Ureter (tissue), 1 donor: ENCODE measurements around the gene DAB2IP. TPM values are rescaled to one million over a fixed set of nuclear protein-coding genes. Genes with fewer than 3 reads are reported as not detected.
A peak's percentile ranks its signal among the peaks of the same experiment; 100 is the strongest.
"Not testable (repeated sequence)": the region's sequence is repeated elsewhere in the genome, so short reads cannot be mapped to it uniquely, and the experiment has no call there.

Source experiments
- DNase-seq: peaks from one replicate; pipeline ENCODE4 v3.0.0-alpha.2; 2020; ENCODE audit warnings: low spot score
- total RNA-seq: library from RNA; stranded (reverse); gene quantifications from one replicate; pipeline ENCODE4 v1.2.4, GENCODE V29; 2023
- donor health status: DM: yes; HTN: yes; CAD: no.

DAB2IP gene
- total RNA-seq, 1 donor from 2014 or later: 103 TPM

DNA sequence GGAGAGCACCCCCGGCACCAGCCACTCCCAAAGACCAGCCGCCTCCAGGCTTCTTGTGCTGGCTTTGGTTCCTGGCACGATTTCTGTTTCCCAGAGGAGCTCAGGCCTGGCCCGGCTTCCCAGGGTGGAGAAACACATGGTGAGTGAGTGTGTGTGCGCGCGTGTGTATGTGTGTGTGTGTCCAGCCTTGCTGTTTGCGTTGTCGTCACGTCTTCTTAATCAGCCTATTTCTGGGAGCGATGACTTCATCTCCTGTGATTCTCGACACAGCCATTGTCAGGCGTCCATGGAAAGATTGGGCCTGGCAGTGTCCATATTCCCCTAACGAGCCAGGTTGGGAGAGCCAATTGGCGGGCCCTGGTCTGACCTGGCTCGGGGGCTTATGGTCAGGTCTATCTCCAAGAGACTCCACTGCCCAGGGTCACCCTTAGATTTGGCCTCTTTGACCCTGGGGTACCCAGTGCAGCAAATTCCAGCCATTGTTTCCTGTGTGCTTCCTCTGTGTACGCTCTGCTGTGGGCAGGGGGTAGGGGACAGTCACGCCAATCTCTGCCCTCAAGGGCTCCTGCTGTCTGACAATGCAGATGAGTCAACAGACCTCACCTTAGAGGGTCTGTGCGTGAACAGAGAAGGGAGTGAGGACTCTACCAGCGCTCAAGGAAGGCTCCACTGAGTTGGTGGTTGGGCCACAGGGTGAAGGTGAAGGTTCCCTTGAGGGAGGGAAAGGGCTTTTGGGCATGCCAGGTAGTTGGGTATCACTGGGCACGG, 73.8 kb downstream of the DAB2IP start:
- peak; percentile 92 for DNase-seq

DNA sequence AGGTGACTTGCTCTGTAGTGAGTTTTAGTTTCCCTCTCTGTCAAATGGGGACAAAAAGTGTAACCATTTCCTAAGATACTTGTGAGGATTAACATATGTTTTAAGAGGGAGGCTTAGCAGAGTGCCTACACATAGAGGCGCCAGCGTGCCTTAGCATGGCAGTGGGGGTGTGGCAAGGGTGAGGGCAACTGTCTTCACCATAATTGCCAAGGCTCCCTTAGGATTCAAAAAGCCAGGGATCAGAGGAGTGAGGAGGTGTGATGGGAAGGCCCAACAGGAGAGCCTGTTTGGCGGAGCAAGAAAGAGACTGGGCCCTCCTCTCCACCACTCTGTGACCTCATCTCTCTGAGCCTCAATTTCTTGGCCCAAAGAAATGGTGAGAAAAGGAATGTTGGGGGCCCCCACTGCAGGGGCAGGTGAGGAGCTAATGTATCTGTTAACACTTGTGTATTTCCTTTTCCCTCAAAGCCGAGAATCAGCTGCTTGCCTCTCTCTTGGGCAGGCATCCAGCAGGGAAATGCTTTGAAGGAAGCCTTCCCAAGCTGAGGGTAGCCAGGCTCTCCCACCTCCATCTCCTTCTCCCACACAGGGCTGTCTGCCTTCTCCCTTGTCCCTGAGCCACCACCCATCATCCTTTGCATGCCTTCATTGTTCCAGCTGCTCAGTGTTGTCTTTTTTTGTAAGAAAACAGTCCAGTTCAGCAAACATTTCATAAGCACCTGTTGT, 76.0 kb downstream of the DAB2IP start:
- DNase-seq: no peak

DNA sequence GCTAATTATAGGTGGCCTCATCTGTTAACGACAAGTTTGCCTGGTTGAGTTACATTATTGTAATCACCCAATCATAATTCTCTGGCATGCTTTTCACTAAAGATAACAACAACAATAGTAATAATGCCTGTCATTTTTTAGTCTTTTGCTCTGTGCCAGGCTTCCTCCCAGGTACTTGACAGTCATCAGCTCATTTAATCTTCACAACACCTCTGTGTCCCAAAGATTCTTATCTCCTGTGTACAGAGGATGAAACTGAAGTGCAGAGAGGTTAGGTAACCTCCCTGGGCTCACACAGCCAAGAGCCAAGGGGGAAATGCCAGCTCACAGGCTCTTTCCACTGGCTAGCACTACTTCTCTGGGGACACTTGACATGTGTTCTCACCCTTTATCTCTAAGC, 77.5 kb downstream of the DAB2IP start:
- DNase-seq: no peak

DNA sequence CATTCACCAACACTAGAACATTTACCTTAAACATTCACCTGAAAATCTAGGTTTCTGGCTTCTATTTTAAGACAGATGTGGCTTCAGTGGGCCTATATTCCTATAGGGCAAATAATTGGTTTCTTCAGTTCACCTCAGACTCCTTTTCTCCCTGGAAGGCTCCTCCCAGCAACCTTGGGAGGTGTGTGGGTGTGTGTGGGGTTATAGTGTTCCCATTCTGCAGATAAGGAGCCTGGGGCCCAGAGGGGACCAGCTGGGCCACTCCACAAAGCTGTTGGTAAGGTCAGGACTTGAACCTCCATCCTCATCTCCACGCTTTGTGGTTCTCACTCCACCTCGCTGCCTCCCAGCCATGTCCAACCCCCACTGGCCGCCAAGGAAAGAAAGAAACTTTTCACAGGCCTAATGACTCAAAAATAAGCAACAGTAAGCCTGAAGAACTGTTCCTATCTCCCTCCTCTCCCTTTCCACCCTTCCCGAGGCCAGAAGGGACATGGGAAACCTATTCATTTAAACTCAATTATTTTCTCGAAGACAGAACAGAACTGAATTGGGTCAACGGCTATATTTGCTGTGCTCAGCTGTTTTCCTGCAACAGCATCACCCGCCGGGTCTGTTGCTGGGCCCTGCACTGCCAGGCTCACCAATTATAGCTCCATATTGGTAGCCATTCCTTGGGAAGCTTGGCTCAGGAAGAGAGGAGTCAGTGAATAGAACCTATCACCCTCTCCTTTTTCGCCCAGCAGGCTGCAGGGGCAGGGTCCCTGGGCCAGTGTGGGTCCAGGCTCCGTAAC, 78.5 kb downstream of the DAB2IP start:
- no peak for DNase-seq

DNA sequence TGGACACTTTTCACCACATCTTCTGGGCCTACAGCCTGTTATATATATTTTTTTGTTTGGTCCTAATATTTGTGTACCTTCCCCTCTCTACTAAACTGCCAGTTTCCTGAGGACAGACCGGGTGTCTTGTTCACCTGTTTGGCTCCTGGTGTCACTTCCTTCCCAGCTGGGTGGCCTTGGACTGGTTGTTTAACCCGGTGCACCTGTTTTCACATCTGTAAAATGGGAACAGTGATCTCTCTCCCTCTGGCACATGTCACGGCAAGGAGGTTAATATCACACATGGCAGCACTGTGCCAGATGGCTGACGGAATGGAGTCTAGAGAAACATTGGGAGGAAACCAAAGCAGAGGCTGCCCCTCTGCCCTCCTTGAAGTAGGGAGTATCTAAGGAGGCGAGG, 79.7 kb downstream of the DAB2IP start:
- no peak for DNase-seq

DNA sequence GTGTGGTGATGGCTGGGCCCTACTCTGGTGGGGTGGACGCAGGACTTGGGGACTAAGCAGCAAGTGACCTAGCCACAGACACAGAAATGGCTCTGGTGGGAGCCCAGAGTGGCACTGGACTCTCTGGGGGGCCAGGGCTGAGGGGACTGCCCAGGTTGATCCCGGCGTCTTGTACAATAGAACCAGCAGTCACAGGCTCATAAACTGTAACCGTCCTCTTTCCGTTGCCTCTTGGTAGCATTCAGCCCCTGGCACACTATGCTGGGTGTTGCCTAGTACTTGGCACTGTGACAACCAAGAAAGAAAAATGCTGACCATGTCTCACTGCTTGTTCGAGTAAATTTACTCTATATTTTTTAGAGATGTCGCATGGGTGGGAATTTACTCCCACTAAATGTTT, 80.5 kb downstream of the DAB2IP start:
- DNase-seq: no peak

DNA sequence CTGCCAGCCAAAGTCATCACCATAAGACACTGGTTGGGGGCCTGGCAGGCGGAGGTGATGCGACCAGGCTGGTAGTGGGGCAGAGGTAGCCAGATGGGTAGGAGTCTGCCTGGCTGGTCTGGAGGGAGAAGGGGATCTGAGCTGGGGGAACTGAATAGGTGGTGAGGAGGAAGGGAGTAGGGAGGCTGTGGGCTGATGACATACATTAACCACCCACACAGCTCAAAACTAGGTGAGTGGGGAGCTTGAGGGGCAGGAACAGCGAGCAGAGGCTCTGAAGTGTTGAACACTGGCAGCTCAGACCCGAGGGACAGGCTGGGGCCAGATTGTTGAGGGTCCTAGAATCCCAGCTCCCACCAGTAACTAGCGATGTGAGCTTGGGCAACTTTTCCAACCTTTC, 81.0 kb downstream of the DAB2IP start:
- DNase-seq: no peak

DNA sequence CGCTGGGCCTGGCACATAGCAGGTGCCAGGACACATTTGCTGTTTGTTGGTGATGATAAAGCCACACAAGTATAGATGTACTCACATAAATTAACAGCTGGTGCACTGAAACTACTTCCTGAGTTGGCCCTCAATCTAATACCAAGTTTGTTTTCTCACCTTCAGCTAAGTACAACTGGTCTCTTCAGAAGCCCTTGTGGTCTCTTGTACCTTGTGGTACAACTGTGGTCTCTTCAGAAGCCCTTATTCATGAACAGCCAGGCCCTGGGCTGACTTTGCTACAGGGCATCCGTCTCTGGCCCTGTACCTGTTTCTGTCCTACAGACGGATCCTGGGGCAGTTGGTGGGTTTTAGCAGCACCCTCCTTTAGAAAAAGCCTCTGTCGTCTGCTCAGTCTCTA, 81.5 kb downstream of the DAB2IP start:
- DNase-seq: no peak

DNA sequence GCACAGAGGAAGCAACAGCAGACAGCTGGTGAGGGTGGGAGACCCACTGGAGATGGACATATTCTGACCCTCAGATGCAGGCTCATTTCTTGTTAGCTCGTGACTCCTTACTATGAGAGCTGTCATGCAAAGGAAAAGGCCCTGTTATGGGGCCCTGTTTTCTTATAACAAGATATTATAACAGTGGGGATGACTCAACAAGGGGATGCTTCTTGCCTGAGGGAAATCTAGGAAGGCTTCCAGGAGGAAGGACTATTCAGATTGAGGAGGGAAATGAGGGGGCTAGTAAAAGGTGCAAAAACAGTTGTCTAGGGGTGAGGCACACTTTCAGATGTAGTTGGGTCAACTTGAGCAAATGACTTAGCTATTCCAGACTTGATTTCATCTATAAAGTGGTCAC, 83.0 kb downstream of the DAB2IP start:
- DNase-seq: no peak

DNA sequence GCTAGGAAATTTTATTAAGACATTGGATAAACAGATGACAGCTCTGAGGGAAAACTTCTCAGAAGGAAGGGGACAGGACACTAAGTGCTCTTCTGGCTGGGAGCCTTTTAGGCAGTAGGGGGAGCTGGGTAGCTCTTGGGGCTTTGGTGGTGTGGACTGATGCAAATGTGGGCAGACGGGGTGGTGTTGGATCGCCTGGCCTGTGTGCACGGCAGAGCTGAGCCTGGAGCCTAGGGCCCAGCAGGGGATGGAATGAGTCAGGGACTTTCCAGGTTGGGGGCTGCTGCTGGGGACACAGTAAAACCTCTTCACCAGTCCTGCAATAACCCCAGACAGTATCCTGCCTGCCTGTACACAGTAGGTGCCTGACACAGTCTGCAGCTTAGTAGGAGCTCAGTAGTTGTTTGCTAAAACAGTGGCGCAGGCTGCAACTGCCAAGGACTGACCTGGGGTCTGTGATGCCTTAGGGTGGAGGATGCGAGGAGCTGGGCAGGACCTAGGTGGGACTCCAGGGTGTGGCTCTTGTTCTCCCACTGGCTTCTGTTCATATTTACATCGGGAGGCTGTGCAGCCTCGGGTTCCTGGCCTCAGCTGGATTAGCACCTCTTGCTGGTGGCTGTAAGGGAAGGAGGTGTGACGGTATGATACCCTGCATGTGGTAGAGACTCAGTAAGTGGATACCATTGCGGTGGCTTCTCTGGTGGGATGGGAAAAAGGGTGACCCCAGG, 83.8 kb downstream of the DAB2IP start:
- DNase-seq: no peak

DNA sequence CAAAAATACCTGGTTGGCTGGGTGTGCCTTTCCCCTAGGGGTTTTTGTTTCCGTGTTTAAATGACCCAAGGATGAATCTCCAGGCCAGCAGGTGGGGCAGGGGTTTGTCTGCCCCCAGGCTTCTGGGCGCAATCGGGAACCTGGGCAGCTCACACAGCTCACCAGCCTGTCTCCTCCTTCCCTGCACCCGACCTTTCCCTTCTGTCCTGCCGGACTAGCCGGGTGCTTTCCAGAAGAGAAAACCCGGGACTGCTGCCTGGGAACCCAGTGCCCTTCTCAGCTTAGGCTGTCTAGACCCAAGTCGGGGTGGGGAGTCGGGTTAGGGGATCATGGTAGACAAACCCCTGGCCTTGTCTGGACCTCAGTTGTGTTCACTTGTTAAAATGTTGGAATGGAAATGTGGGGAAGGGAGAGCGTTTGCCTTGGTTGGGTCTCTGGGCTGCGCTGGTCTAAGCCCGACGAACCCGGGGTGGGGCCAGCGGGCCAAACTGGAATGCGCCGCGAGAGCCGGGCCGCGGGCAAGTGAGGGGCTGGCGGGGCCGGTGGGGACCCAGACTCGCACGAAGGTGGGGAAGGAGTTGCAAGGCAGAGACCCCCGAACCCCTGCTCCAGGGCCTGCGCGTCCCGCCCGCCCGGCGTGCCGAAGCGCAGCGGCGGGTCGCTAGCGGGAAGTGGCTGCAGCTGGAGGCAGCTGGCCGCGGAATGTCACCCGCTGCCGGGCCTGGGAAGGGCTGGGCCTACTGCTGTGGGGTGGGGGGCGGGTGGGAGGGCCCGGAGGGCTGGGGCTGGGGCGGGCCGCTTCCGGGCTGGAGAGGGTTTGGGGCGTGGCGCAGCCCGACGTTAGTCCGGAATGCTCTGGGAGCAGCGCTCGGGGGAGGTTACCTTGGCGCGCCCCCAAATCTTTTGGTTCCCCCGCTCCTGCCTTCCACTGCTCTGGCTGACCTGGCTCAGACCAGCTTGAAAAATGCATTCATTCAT, 84.6 kb downstream of the DAB2IP start:
- DNase-seq: peak; percentile 86

DNA sequence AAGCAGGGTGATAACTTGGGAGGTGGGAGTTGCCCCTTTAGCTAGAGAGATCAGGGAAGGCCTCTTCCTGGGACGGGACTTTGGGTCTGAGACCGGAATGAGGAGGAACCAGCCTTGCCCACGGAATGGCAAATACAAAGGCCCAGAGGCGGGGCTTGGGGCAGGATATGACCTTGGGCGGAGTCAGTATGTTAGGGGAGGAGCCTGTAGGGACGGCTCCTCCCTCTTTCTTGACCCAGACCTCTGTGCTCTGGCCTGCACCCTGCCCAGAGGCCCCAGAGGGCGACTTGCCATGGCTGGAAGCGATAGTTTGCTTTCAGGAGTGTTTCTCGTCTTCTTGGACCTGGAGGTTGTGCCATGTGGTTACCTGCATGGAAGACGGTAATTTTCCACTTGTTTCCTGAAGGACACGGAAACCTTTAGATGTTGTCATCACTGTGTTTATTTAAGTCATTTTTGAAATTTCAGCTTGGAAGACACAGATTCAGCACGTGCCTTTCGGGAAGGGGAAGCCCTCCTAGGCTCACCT, 85.6 kb downstream of the DAB2IP start:
- peak; percentile 66 for DNase-seq

DNA sequence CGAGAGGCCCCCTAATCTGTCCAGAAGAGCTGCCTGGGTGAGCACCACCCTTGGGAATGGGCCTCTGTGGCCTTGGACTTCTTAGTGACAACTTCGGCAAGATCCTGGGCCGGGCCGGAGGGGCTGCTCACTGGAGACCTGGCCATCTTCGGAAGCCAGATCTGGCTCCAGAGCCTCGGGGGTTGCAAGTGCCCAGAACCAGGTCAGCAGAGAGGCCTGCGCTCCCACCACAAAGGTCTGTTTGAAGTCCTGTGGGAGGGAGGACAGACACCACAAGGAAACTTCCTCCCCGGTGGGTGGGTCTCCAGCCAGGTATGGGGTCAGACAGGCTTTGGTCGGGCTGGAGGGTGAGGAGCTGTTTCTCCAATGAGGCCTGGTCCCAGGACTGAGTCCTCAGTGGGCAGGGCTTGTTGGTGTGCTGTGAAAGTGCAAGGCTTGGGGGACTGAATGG, 86.1 kb downstream of the DAB2IP start:
- DNase-seq: no peak

DNA sequence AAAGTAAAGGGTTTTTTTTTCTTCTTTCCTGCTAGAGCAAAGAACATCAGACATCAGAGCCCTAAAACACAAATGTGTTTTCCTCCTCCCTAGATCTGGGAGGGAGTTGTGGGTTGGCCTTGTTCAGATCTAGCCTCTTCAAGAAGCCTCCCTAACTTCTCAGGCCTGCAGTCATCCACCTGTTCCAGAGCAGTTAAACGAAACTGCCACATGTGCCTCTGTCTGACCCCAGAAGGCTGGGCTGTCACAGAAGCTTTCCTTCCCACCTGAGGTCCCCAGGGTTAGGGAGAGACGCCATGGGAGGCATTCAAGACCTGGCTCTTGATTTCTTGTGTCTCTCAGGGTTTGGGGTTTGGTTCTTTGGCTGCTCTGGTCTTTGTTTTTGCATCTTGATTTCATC, 87.0 kb downstream of the DAB2IP start:
- DNase-seq: no peak

DNA sequence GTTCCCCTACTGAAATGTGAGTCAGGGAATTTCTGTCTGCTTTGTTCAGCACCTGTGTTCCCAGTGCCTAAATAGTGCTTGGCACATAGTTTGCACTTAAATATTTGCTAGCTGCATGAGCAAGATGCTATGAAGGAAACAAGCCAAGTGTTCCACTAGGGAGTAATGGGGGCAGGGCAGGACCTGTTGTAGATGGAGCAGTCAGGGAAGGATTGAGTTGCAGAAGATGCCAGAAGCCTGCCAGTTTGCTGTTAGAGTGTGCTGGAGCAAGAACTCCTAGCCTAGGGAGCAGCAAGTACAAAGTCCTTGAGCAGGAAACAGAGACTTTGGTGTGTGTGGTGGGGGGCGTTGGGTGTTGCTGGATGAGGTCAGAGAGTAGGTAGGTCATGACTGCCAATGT, 87.5 kb downstream of the DAB2IP start:
- no peak for DNase-seq

DNA sequence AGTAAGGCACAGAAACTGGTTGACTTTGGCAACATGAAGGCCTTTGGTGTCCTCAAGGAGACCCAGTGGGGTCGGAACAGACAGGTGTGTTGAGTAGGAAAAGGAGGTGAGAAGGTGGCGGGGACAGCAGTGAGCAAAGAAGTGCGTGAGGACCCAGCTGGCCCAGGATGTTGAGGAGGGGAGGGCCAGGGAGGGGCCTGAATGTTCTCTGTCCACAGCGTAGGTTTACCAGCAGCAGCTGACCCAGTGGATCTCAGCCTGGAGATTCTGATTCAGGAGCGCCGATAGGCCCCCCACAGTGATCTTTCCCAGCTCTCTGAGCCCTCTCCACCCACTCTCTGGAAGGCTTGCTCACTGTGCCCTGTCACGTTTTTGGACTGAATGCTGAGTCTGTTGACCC, 88.5 kb downstream of the DAB2IP start:
- DNase-seq: no peak

DNA sequence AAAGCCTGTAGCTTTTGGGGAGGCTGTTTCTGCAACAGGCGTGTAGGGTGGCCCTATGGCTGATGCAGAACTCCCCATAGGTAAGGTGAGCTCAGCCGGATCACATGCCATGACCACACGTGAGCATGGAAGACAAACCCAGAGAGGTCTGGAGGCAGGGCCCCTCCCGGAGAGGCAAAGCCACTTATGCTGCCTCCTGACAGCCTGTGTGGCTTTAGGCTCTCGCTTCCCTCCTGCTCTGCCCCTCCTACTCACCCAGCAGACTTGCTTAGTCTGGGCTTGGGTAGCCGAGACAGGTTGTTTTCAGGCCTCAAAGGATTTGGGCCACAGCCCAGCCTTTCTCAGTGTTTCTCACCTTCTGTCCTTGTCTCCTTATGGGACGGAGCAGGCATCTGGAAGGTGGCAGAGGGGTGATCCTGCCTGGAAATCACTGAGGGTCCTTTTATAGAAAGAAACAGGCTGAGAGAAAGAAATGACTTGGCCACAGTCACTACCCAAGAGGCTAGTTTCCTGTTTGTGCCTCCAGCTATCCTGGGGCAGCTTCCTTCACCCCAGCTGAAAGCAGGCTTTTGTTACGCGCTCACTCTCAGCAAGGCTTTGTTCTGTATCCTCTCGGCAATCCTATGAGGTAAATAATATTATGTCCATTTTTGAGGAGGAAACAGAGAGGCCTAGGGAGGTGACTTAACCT, 89.9 kb downstream of the DAB2IP start:
- DNase-seq: no peak

DNA sequence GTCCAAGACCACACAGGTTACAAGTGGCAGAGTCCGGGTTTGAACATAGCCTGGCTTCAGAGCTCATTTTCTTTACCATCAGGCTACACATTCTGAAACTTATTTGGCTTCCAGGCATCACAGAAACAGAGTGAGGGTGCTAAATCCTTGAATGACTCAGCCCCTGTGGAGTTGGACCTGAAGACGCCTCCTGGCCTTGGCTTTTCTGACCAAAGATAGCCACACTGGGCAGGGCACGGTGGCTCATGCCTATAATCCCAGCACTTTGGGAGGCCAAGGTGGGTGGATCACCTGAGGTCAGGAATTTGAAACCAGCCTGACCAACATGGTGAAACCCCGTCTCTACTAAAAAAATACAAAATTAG, 90.5 kb downstream of the DAB2IP start:
- not testable (repeated sequence) for DNase-seq

DNA sequence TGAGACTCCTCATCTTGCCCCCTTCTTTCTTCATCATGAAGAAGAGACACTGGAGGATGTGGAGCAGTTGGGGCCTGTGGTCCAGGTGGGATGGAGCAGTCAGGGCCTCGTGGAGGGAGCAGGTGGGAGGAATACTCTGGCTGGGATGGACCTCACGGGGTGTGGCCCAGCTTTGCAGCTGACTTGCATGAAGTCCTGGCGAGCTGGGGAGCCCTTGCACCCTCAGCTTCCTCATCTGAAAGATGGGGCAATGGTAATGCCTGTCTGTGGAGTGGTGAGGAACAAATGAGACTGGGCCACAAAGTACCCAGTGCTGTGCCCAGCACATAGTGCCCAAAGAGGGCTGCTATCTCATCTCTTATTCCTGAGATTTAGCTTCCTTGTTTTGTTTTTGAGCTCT, 91.5 kb downstream of the DAB2IP start:
- no peak for DNase-seq
